NCI-H774 (cell line): Measurements from ENCODE around the gene SLC25A24.
"Not testable (repeated sequence)": the region's sequence is repeated elsewhere in the genome, so short reads cannot be mapped to it uniquely, and the experiment has no call there.

Experiments used
- DNase-seq: peaks from one replicate; lab custom pipeline; 2025; lab: John Stamatoyannopoulos, UW

The SLC25A24 gene

GRCh38 chr1:108194051-108194450 is 6.1 kb downstream of the SLC25A24 start:
- DNase-seq: no peak

- no peak for DNase-seq
These were observed 6.8 kb downstream of the SLC25A24 start for GRCh38 chr1:108193333-108193732.

GRCh38 chr1:108192581-108192980 is 7.6 kb downstream of the SLC25A24 start:
- no peak for DNase-seq

GRCh38 chr1:108190686-108191416 is 9.3 kb downstream of the SLC25A24 start:
- no peak for DNase-seq

- DNase-seq: no peak
These were observed 10.0 kb downstream of the SLC25A24 start for GRCh38 chr1:108190001-108190634.

GRCh38 chr1:108188801-108189200 is 11.3 kb downstream of the SLC25A24 start:
- no peak for DNase-seq

- DNase-seq: no peak
These were observed 17.0 kb downstream of the SLC25A24 start for GRCh38 chr1:108182959-108183700.

- no peak for DNase-seq
These were observed 21.1 kb downstream of the SLC25A24 start for GRCh38 chr1:108179018-108179417.

- DNase-seq: not testable (repeated sequence)
These were observed 37.7 kb downstream of the SLC25A24 start for GRCh38 chr1:108162409-108162808.

- DNase-seq: not testable (repeated sequence)
These were observed 40.2 kb downstream of the SLC25A24 start for GRCh38 chr1:108159951-108160350.

GRCh38 chr1:108158893-108159453 is 41.2 kb downstream of the SLC25A24 start:
- no peak for DNase-seq

GRCh38 chr1:108154314-108154713 is 45.8 kb downstream of the SLC25A24 start:
- DNase-seq: no peak

- DNase-seq: no peak
These were observed 47.3 kb downstream of the SLC25A24 start for GRCh38 chr1:108152782-108153222.

- no peak for DNase-seq
These were observed 48.6 kb downstream of the SLC25A24 start for GRCh38 chr1:108151548-108151947.

GRCh38 chr1:108149796-108150467 is 50.2 kb downstream of the SLC25A24 start:
- no peak for DNase-seq

GRCh38 chr1:108144569-108144968 is 55.6 kb downstream of the SLC25A24 start:
- DNase-seq: not testable (repeated sequence)

GRCh38 chr1:108142773-108143394 is 57.3 kb downstream of the SLC25A24 start:
- no peak for DNase-seq

- no peak for DNase-seq
These were observed 57.9 kb downstream of the SLC25A24 start for GRCh38 chr1:108142258-108142657.

GRCh38 chr1:108141621-108142020 is 58.5 kb downstream of the SLC25A24 start:
- DNase-seq: no peak

GRCh38 chr1:108140936-108141335 is 59.2 kb downstream of the SLC25A24 start:
- no peak for DNase-seq

- DNase-seq: no peak
These were observed 60.0 kb downstream of the SLC25A24 start for GRCh38 chr1:108140177-108140576.
